Measurements from ENCODE around the gene GOLPH3.

Gene GOLPH3

GRCh38 chr5:32170303-32171151 lies 3.6 kb downstream of the GOLPH3 start:
- peak; percentile 52 for DNase-seq (ENCODE audit: low read depth)

- no peak for DNase-seq (ENCODE audit: low read depth)
These were observed 5.6 kb downstream of the GOLPH3 start for GRCh38 chr5:32168460-32169033.

GRCh38 chr5:32165597-32165996 lies 8.5 kb downstream of the GOLPH3 start:
- peak; percentile 72 for DNase-seq (ENCODE audit: low read depth)

GRCh38 chr5:32163785-32164184 lies 10.3 kb downstream of the GOLPH3 start:
- DNase-seq (ENCODE audit: low read depth) = no peak

GRCh38 chr5:32163053-32163452 lies 11.1 kb downstream of the GOLPH3 start:
- DNase-seq (ENCODE audit: low read depth) = no peak

- no peak for DNase-seq (ENCODE audit: low read depth)
These were observed 13.9 kb downstream of the GOLPH3 start for GRCh38 chr5:32160228-32160627.

- DNase-seq (ENCODE audit: low read depth) = no peak
These were observed 14.6 kb downstream of the GOLPH3 start for GRCh38 chr5:32159328-32160072.

- DNase-seq (ENCODE audit: low read depth) = no peak
These were observed 15.5 kb downstream of the GOLPH3 start for GRCh38 chr5:32158679-32158975.

- no peak for DNase-seq (ENCODE audit: low read depth)
These were observed 17.0 kb downstream of the GOLPH3 start for GRCh38 chr5:32157078-32157477.

GRCh38 chr5:32156635-32157034 lies 17.5 kb downstream of the GOLPH3 start:
- DNase-seq (ENCODE audit: low read depth) = no peak

- no peak for DNase-seq (ENCODE audit: low read depth)
These were observed 18.9 kb downstream of the GOLPH3 start for GRCh38 chr5:32155211-32155610.

- DNase-seq (ENCODE audit: low read depth) = no peak
These were observed 20.4 kb downstream of the GOLPH3 start for GRCh38 chr5:32153723-32154122.

GRCh38 chr5:32151198-32151597 lies 22.9 kb downstream of the GOLPH3 start:
- no peak for DNase-seq (ENCODE audit: low read depth)

- no peak for DNase-seq (ENCODE audit: low read depth)
These were observed 23.8 kb downstream of the GOLPH3 start for GRCh38 chr5:32150366-32150765.

- DNase-seq (ENCODE audit: low read depth) = peak; percentile 40
These were observed 26.2 kb downstream of the GOLPH3 start for GRCh38 chr5:32147959-32148358.

GRCh38 chr5:32147236-32147635 lies 26.9 kb downstream of the GOLPH3 start:
- DNase-seq (ENCODE audit: low read depth) = peak; percentile 77

- no peak for DNase-seq (ENCODE audit: low read depth)
These were observed 28.7 kb downstream of the GOLPH3 start for GRCh38 chr5:32145378-32145777.

GRCh38 chr5:32144378-32145207 lies 29.5 kb downstream of the GOLPH3 start:
- DNase-seq (ENCODE audit: low read depth) = no peak

- peak; percentile 78 for DNase-seq (ENCODE audit: low read depth)
These were observed 30.3 kb downstream of the GOLPH3 start for GRCh38 chr5:32143617-32144377.

GRCh38 chr5:32138839-32139493 lies 35.2 kb downstream of the GOLPH3 start:
- no peak for DNase-seq (ENCODE audit: low read depth)

GRCh38 chr5:32136342-32136741 lies 37.8 kb downstream of the GOLPH3 start:
- DNase-seq (ENCODE audit: low read depth) = peak; percentile 55

Measured in amniotic epithelial cell (primary cell).